K562 (cell line): ENCODE results near the gene OSBP2.

Experiments used
- ARNT ChIP-seq, 2 experiments: fragments of 450-650 bp; IDR thresholded peaks; 2 replicates each; pipeline ENCODE4 v1.6.1; 2016; ENCODE audit warnings: mild to moderate bottlenecking in 1 of 2
- DPF2 ChIP-seq: fragments of 450-650 bp; IDR thresholded peaks from 2 replicates; pipeline ENCODE4 v1.6.1; 2016
- EZH2 ChIP-seq: IDR thresholded peaks from 2 replicates; pipeline ENCODE4 v1.6.1; 2012; ENCODE audit warnings: low read depth, mild to moderate bottlenecking, inconsistent platforms, low read length, borderline replicate concordance
- GABPA ChIP-seq: fragments of 200-800 bp; sonication (Bioruptor generic); conservative IDR thresholded peaks from 2 replicates; pipeline ENCODE4 v1.6.1; 2016; ENCODE audit warnings: low read depth, missing genetic modification characterization, missing compliant biosample characterization
- HNRNPUL1 ChIP-seq: fragments of 200-400 bp; formaldehyde crosslinking; IDR thresholded peaks from 2 replicates; pipeline ENCODE4 v1.6.1; 2017; ENCODE audit warnings: low read length
- MCM2 ChIP-seq: fragments of 450-650 bp; IDR thresholded peaks from 2 replicates; pipeline ENCODE4 v1.6.1; 2017; ENCODE audit warnings: low read depth, mild to moderate bottlenecking
- MITF ChIP-seq: IDR thresholded peaks from 2 replicates; pipeline ENCODE4 v1.6.1; 2014; ENCODE audit warnings: antibody characterized with exemption
- POLR2AphosphoS2 ChIP-seq: IDR thresholded peaks from 2 replicates; pipeline ENCODE4 v1.6.1; 2012; ENCODE audit warnings: low read length, improper control_type of control experiment
- PRMT5 ChIP-seq: sonication (generic); formaldehyde crosslinking; IDR thresholded peaks from 2 replicates; pipeline ENCODE4 v1.5.0; 2020; ENCODE audit warnings: missing genetic modification reagents
- PRPF4 ChIP-seq: fragments of 200-400 bp; formaldehyde crosslinking; IDR thresholded peaks from one replicate; pipeline ENCODE4 v1.6.1; 2017; ENCODE audit warnings: low read length, low read depth, mild to moderate bottlenecking; ENCODE audit not compliant: insufficient read depth, poor library complexity, severe bottlenecking
- ZNF354B ChIP-seq: fragments of 250-450 bp; sonication (Bioruptor Pico); IDR thresholded peaks from 2 replicates; pipeline ENCODE4 v1.4.0; 2020
- TF ChIP-seq, protein P1 (sequence below), 3 experiments: IDR thresholded peaks in 2 of 3; conservative IDR thresholded peaks in 1 of 3; 2 replicates each; pipeline ENCODE4 v1.5.1; 2011 to 2012; ENCODE audit warnings: low read length in 3 of 3, mild to moderate bottlenecking in 3 of 3, control low read depth in 2 of 3, improper control_type of control experiment in 1 of 3, inconsistent platforms in 1 of 3, low read depth in 1 of 3, mixed read lengths in 1 of 3, moderate library complexity in 1 of 3; ENCODE audit not compliant: insufficient read depth in 2 of 3
- TF ChIP-seq, protein P2 (sequence below): sonication (generic); formaldehyde crosslinking; IDR thresholded peaks from 2 replicates; pipeline ENCODE4 v1.8.1; 2023; ENCODE audit warnings: mild to moderate bottlenecking, missing genetic modification reagents, moderate library complexity
- TF ChIP-seq, protein P3 (sequence below): fragments of 250-450 bp; sonication (Bioruptor Pico); IDR thresholded peaks from 2 replicates; pipeline ENCODE4 v1.5.0; 2020; ENCODE audit warnings: mild to moderate bottlenecking, borderline replicate concordance

- TF ChIP-seq, protein P1, sequence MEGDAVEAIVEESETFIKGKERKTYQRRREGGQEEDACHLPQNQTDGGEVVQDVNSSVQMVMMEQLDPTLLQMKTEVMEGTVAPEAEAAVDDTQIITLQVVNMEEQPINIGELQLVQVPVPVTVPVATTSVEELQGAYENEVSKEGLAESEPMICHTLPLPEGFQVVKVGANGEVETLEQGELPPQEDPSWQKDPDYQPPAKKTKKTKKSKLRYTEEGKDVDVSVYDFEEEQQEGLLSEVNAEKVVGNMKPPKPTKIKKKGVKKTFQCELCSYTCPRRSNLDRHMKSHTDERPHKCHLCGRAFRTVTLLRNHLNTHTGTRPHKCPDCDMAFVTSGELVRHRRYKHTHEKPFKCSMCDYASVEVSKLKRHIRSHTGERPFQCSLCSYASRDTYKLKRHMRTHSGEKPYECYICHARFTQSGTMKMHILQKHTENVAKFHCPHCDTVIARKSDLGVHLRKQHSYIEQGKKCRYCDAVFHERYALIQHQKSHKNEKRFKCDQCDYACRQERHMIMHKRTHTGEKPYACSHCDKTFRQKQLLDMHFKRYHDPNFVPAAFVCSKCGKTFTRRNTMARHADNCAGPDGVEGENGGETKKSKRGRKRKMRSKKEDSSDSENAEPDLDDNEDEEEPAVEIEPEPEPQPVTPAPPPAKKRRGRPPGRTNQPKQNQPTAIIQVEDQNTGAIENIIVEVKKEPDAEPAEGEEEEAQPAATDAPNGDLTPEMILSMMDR (IDR thresholded peaks at IDR 0.05 in 2 of 3, conservative IDR thresholded peaks at IDR 0.05 in 1 of 3; ENCODE audit: insufficient read depth in 2 of 3, low read depth in 1 of 3, low read length in 3 of 3) = no peak
- TF ChIP-seq ARNT (IDR thresholded peaks at IDR 0.05) = no peak
- no peak for TF ChIP-seq PRPF4
- TF ChIP-seq, protein P2, sequence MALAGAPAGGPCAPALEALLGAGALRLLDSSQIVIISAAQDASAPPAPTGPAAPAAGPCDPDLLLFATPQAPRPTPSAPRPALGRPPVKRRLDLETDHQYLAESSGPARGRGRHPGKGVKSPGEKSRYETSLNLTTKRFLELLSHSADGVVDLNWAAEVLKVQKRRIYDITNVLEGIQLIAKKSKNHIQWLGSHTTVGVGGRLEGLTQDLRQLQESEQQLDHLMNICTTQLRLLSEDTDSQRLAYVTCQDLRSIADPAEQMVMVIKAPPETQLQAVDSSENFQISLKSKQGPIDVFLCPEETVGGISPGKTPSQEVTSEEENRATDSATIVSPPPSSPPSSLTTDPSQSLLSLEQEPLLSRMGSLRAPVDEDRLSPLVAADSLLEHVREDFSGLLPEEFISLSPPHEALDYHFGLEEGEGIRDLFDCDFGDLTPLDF (CRISPR knock-in tag) = no peak
- no peak for TF ChIP-seq EZH2
- TF ChIP-seq HNRNPUL1 = no peak
- TF ChIP-seq MCM2 = no peak
- TF ChIP-seq, protein P3, sequence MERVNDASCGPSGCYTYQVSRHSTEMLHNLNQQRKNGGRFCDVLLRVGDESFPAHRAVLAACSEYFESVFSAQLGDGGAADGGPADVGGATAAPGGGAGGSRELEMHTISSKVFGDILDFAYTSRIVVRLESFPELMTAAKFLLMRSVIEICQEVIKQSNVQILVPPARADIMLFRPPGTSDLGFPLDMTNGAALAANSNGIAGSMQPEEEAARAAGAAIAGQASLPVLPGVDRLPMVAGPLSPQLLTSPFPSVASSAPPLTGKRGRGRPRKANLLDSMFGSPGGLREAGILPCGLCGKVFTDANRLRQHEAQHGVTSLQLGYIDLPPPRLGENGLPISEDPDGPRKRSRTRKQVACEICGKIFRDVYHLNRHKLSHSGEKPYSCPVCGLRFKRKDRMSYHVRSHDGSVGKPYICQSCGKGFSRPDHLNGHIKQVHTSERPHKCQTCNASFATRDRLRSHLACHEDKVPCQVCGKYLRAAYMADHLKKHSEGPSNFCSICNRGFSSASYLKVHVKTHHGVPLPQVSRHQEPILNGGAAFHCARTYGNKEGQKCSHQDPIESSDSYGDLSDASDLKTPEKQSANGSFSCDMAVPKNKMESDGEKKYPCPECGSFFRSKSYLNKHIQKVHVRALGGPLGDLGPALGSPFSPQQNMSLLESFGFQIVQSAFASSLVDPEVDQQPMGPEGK (CRISPR knock-in tag) = no peak
- no peak for TF ChIP-seq PRMT5 (CRISPR knock-in tag)
- TF ChIP-seq DPF2 = no peak
- TF ChIP-seq GABPA (tag) = no peak
- TF ChIP-seq MITF = no peak
- TF ChIP-seq POLR2AphosphoS2 = no peak
- no peak for TF ChIP-seq ZNF354B (CRISPR knock-in tag)
Measured at GRCh38 chr22:30774566-30774965, 79.9 kb downstream of the OSBP2 start.
